WTC11 (cell line): ENCODE measurements around the gene AQP12B. TPM values are rescaled to one million over a fixed set of nuclear protein-coding genes. Genes with fewer than 3 reads are reported as not detected.
A peak's percentile ranks its signal among the peaks of the same experiment; 100 is the strongest.

Experiments used
- ATAC-seq: fragments of 200-7000 bp; cut with Tn5 transposase; 2 replicates; pipeline ENCODE4 v1.10.0; 2021; ENCODE audit warnings: mild to moderate bottlenecking, moderate library complexity
- CTCF ChIA-PET: fragments of 300-600 bp; sonication (Branson Sonifier 250); formaldehyde crosslinking; loops from one replicate; lab custom pipeline; 2021; ENCODE audit warnings: antibody characterized with exemption; lab: Charles Lee
- POLR2A ChIA-PET: fragments of 350-600 bp; sonication (Branson Sonifier 250); formaldehyde crosslinking; loops from one replicate; lab custom pipeline; 2021; ENCODE audit warnings: antibody characterized with exemption; lab: Charles Lee
- DNase-seq: peaks from one replicate; pipeline ENCODE4 v3.0.0; 2021; ENCODE audit warnings: low spot score
- H3K27ac Mint-ChIP-seq: 2 replicates; pipeline ENCODE4 v1.8.0; 2021; ENCODE audit warnings: mixed read lengths
- H3K27me3 Mint-ChIP-seq: 2 replicates; pipeline ENCODE4 v1.8.0; 2021; ENCODE audit warnings: low read depth, mild to moderate bottlenecking, moderate library complexity, mixed read lengths
- H3K36me3 Mint-ChIP-seq: 2 replicates; pipeline ENCODE4 v1.8.0; 2021; ENCODE audit warnings: mixed read lengths
- H3K4me1 Mint-ChIP-seq: 2 replicates; pipeline ENCODE4 v1.8.0; 2022; ENCODE audit warnings: mixed read lengths
- H3K4me3 Mint-ChIP-seq: 2 replicates; pipeline ENCODE4 v1.8.0; 2021; ENCODE audit warnings: mild to moderate bottlenecking, moderate library complexity, mixed read lengths
- H3K9me3 Mint-ChIP-seq: 2 replicates; pipeline ENCODE4 v1.8.0; 2021; ENCODE audit warnings: mixed read lengths
- ETV6 ChIP-seq: sonication (generic); formaldehyde crosslinking; IDR thresholded peaks from 2 replicates; pipeline ENCODE4 v1.8.1; 2022; ENCODE audit warnings: mild to moderate bottlenecking, missing genetic modification reagents
- NR2C2 ChIP-seq: sonication (generic); formaldehyde crosslinking; IDR thresholded peaks from 2 replicates; pipeline ENCODE4 v1.8.0; 2022; ENCODE audit warnings: mild to moderate bottlenecking, missing genetic modification reagents
- NR3C1 ChIP-seq: sonication (generic); formaldehyde crosslinking; conservative IDR thresholded peaks from 2 replicates; pipeline ENCODE4 v1.8.1; 2023; ENCODE audit warnings: low read depth, mild to moderate bottlenecking, missing genetic modification reagents
- SMAD3 ChIP-seq: sonication (generic); formaldehyde crosslinking; IDR thresholded peaks from 2 replicates; pipeline ENCODE4 v1.8.0; 2022; ENCODE audit warnings: missing genetic modification reagents, mild to moderate bottlenecking, borderline replicate concordance
- TEAD1 ChIP-seq: sonication (generic); formaldehyde crosslinking; IDR thresholded peaks from 2 replicates; pipeline ENCODE4 v1.8.0; 2022; ENCODE audit warnings: mild to moderate bottlenecking, missing genetic modification reagents
- TP53 ChIP-seq: sonication (generic); formaldehyde crosslinking; IDR thresholded peaks from 2 replicates; pipeline ENCODE4 v1.8.1; 2023; ENCODE audit warnings: mild to moderate bottlenecking, missing genetic modification reagents
- ZBTB21 ChIP-seq: sonication (generic); formaldehyde crosslinking; IDR thresholded peaks from 2 replicates; pipeline ENCODE4 v1.8.1; 2023; ENCODE audit warnings: mild to moderate bottlenecking, missing genetic modification reagents, borderline replicate concordance
- ZNF121 ChIP-seq: sonication (generic); formaldehyde crosslinking; IDR thresholded peaks from 2 replicates; pipeline ENCODE4 v1.8.0; 2023; ENCODE audit warnings: missing genetic modification reagents
- total RNA-seq: library from RNA; stranded (reverse); gene quantifications from 3 replicates; pipeline ENCODE4 v1.2.3, GENCODE V29; 2021
- TF ChIP-seq, protein P1 (sequence below): fragments of 250-450 bp; sonication (Bioruptor Pico); IDR thresholded peaks from 2 replicates; pipeline ENCODE4 v1.9.0; 2021; ENCODE audit warnings: mild to moderate bottlenecking
- TF ChIP-seq, protein P2 (sequence below): sonication (generic); formaldehyde crosslinking; IDR thresholded peaks from 2 replicates; pipeline ENCODE4 v1.8.0; 2023; ENCODE audit warnings: missing genetic modification reagents, mild to moderate bottlenecking, borderline replicate concordance
- TF ChIP-seq, protein P3 (sequence below): sonication (generic); formaldehyde crosslinking; IDR thresholded peaks from 2 replicates; pipeline ENCODE4 v1.8.1; 2023; ENCODE audit warnings: mild to moderate bottlenecking, missing genetic modification reagents, moderate library complexity
- TF ChIP-seq, protein P4 (sequence below): fragments of 250-450 bp; sonication (Bioruptor Pico); IDR thresholded peaks from 2 replicates; pipeline ENCODE4 v2.1.2; 2022; ENCODE audit warnings: mild to moderate bottlenecking, moderate library complexity
- TF ChIP-seq, protein P5 (sequence below): fragments of 200-600 bp; IDR thresholded peaks from 2 replicates; pipeline ENCODE4 v1.8.0; 2022; ENCODE audit warnings: antibody characterized with exemption

The AQP12B gene
- total RNA-seq, 1 experiment from 2014 or later, result not detected

DNA sequence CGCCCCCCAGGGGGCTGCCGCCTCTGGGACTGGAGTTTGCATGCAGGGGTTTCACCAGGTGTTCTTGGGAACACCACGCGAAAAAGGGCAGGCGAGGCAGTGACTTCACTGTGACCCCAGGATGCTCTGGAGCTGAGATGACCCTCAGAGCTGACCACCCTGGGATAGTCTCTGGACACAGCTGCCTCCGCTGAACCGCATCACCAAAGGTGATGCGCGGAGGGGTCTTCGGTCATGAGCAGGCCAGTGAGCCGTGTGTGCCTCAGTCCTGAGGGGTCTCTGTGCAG is 39.9 kb downstream of the AQP12B start (continued):
- TF ChIP-seq, protein P1, sequence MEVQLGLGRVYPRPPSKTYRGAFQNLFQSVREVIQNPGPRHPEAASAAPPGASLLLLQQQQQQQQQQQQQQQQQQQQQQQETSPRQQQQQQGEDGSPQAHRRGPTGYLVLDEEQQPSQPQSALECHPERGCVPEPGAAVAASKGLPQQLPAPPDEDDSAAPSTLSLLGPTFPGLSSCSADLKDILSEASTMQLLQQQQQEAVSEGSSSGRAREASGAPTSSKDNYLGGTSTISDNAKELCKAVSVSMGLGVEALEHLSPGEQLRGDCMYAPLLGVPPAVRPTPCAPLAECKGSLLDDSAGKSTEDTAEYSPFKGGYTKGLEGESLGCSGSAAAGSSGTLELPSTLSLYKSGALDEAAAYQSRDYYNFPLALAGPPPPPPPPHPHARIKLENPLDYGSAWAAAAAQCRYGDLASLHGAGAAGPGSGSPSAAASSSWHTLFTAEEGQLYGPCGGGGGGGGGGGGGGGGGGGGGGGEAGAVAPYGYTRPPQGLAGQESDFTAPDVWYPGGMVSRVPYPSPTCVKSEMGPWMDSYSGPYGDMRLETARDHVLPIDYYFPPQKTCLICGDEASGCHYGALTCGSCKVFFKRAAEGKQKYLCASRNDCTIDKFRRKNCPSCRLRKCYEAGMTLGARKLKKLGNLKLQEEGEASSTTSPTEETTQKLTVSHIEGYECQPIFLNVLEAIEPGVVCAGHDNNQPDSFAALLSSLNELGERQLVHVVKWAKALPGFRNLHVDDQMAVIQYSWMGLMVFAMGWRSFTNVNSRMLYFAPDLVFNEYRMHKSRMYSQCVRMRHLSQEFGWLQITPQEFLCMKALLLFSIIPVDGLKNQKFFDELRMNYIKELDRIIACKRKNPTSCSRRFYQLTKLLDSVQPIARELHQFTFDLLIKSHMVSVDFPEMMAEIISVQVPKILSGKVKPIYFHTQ (CRISPR knock-in tag), result no peak
- TF ChIP-seq SMAD3 (CRISPR knock-in tag) (no peak), ZBTB21 (CRISPR knock-in tag) (no peak), TEAD1 (no peak), NR3C1 (CRISPR knock-in tag) (no peak), ZNF121 (no peak), ETV6 (CRISPR knock-in tag) (no peak), NR2C2 (no peak)
- TF ChIP-seq, protein P2, sequence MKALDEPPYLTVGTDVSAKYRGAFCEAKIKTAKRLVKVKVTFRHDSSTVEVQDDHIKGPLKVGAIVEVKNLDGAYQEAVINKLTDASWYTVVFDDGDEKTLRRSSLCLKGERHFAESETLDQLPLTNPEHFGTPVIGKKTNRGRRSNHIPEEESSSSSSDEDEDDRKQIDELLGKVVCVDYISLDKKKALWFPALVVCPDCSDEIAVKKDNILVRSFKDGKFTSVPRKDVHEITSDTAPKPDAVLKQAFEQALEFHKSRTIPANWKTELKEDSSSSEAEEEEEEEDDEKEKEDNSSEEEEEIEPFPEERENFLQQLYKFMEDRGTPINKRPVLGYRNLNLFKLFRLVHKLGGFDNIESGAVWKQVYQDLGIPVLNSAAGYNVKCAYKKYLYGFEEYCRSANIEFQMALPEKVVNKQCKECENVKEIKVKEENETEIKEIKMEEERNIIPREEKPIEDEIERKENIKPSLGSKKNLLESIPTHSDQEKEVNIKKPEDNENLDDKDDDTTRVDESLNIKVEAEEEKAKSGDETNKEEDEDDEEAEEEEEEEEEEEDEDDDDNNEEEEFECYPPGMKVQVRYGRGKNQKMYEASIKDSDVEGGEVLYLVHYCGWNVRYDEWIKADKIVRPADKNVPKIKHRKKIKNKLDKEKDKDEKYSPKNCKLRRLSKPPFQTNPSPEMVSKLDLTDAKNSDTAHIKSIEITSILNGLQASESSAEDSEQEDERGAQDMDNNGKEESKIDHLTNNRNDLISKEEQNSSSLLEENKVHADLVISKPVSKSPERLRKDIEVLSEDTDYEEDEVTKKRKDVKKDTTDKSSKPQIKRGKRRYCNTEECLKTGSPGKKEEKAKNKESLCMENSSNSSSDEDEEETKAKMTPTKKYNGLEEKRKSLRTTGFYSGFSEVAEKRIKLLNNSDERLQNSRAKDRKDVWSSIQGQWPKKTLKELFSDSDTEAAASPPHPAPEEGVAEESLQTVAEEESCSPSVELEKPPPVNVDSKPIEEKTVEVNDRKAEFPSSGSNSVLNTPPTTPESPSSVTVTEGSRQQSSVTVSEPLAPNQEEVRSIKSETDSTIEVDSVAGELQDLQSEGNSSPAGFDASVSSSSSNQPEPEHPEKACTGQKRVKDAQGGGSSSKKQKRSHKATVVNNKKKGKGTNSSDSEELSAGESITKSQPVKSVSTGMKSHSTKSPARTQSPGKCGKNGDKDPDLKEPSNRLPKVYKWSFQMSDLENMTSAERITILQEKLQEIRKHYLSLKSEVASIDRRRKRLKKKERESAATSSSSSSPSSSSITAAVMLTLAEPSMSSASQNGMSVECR (CRISPR knock-in tag), result no peak
- TF ChIP-seq, protein P3, sequence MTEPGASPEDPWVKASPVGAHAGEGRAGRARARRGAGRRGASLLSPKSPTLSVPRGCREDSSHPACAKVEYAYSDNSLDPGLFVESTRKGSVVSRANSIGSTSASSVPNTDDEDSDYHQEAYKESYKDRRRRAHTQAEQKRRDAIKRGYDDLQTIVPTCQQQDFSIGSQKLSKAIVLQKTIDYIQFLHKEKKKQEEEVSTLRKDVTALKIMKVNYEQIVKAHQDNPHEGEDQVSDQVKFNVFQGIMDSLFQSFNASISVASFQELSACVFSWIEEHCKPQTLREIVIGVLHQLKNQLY (CRISPR knock-in tag), result no peak

DNA sequence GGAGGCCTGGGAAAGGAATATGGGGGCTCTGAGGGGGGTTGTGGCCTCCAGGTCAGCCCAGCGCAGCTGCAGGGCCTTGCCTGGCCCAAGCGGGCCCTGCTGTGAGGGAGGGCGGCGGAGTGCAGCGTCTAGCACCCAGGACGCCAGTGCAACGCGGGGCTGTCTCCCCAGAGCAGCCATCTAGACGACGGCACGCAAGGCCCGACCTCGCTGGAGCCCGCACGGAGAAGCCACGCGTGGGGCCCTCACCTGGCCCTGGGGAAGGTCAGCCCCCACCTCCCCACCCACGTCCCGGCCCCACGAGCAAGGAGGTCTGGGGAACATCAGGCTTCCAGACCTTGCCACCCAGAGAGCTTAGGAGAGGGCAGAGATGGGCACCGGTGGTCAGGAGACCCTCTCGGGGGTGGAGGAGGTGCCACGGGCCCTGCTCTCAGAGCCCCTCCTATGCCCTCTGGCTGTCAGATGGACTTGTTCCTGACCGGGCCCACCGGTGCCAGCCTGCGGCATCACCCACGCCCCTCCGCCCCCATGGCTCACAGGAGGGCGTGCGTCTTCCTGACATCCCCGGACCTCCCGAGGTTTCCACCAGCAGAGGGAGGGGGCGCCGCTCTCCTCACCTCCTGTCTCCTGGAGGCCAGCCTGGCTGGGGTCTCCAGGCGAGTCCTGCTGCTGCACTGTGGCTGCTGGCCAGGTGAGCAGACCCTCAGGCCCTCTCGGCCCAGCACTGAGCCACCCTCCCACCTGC is 40.5 kb downstream of the AQP12B start:
- ChIA-PET CTCF (no interaction called here), POLR2A (no interaction called here)
- Mint-ChIP-seq H3K4me3 (no peak overlapping the region), H3K9me3 (no peaks in the 10 kb centered on the region), H3K36me3 (no peaks in the 10 kb centered on the region), H3K27ac (no peak overlapping the region), H3K4me1 (no peaks in the 10 kb centered on the region), H3K27me3 (peaks cover 3% of the 10 kb centered on the region; the same call in 1 of the 2 replicates)
- no peak for ATAC-seq
- DNase-seq, result no peak
- TF ChIP-seq, protein P4, sequence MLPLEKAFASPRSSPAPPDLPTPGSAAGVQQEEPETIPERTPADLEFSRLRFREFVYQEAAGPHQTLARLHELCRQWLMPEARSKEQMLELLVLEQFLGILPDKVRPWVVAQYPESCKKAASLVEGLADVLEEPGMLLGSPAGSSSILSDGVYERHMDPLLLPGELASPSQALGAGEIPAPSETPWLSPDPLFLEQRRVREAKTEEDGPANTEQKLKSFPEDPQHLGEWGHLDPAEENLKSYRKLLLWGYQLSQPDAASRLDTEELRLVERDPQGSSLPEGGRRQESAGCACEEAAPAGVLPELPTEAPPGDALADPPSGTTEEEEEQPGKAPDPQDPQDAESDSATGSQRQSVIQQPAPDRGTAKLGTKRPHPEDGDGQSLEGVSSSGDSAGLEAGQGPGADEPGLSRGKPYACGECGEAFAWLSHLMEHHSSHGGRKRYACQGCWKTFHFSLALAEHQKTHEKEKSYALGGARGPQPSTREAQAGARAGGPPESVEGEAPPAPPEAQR (CRISPR knock-in tag), result no peak

DNA sequence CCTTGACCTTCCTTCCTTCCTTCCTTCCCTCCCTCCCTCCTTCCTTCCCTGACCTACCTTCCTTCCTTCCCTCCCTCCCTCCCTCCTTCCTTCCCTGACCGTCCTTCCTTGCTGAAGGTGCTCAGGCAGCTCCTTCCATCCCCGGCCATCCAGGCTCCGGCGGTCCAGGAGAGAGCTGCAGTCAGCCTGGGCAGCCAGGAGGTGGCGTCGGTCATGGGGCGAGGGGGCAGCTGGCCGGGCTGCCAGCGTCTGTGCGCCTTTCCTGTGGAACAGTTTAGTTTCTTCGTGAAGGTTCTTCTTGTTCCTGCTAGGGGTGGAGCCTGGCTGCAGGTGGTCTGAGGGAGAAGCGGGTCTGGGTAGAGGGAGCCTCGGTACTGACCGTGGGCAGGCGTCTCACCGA is 41.7 kb downstream of the AQP12B start:
- CTCF ChIA-PET, result interaction anchor here (0.6 to 1.4 kb wide), 26 partner anchors 8 to 144 kb away, joined by 3 to 16 read pairs (median 4); partner anchors contain the start of genes ANKMY1 and CAPN10
- Mint-ChIP-seq H3K4me1 (no peaks in the 10 kb centered on the region), H3K9me3 (no peaks in the 10 kb centered on the region), H3K36me3 (no peaks in the 10 kb centered on the region), H3K27me3 (peaks cover 3% of the 10 kb centered on the region; the same call in 1 of the 2 replicates), H3K4me3 (no peak overlapping the region), H3K27ac (no peak overlapping the region)
- DNase-seq (peak; percentile 82), ATAC-seq (peak; percentile 97)
- TF ChIP-seq, protein P5, sequence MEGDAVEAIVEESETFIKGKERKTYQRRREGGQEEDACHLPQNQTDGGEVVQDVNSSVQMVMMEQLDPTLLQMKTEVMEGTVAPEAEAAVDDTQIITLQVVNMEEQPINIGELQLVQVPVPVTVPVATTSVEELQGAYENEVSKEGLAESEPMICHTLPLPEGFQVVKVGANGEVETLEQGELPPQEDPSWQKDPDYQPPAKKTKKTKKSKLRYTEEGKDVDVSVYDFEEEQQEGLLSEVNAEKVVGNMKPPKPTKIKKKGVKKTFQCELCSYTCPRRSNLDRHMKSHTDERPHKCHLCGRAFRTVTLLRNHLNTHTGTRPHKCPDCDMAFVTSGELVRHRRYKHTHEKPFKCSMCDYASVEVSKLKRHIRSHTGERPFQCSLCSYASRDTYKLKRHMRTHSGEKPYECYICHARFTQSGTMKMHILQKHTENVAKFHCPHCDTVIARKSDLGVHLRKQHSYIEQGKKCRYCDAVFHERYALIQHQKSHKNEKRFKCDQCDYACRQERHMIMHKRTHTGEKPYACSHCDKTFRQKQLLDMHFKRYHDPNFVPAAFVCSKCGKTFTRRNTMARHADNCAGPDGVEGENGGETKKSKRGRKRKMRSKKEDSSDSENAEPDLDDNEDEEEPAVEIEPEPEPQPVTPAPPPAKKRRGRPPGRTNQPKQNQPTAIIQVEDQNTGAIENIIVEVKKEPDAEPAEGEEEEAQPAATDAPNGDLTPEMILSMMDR, result peak; percentile 43
- no peak for TF ChIP-seq TP53 (CRISPR knock-in tag)
- POLR2A ChIA-PET, result no interaction called here
